HG03442 (cell line): ENCODE data around the gene CADM1.

Source experiments
- ATAC-seq: cut with Tn5 transposase; IDR thresholded peaks from one replicate; pipeline ENCODE4 v1.9.1; 2021; ENCODE audit warnings: mild to moderate bottlenecking, moderate library complexity; ENCODE audit not compliant: unreplicated experiment

Gene CADM1

DNA sequence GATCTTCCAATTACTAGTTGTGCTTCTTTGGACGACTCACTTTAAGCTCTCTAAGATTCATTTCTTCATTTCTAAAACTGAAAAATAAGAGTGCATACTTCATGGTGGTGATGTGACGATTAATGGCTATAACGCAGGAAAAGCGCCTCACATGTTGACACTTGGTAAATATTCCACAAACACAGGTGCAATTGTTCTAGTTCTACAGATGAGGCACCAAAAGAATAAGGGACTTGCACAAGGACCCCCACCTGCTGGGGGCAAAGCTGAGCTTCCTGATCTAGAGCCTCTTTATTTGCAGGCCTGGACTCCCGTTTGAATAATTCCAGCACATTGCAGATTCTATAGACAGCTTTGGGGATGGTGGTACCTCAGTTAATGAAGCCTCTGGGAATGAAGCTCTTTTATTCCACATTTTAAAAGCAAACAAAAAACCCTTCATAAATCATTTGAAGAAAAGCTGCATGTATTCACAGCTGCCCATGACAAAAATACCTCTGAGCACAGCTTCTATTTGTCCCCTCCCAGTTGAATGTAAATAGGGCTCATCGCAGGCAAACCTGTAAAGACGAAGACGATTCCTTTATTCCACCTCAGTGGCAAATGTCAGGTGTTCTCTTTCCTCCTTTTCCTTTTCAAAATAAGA is 14.9 kb upstream of the CADM1 start:
- no peak for ATAC-seq

DNA sequence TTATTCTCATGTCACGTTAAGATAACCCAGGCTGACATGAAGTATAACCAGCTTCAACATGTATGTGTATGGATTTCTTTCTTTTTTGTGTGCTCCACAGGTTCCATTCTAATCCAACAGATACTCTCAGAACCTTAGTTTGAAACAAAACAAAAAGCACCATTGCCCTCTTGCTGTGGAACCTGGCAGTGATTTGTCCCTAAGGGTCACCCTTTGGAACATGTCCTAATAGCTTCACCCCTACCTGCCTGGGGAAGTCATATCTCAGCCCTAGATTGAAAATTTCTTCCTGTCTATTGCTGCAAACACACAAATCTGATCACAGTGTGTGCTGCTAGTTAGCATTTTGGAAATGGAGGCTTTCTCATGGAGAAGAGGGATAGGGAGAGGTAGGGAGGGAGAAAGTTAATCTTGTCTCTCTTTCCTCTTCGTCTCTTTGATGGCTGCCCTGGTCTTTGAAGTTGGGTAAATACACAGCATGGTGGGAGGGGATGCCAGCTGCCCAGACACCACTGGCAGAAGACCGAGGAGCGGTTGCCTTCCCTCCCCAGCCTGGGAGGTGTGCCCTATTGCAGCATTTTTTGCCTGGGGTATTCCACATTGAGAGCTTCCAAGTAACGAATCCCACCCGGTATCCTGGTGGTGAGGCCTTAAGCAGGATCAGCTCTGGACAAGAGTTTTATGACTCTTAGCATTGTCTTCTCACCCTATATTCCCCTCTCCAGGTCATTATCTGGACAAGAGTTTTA is 11.6 kb upstream of the CADM1 start:
- no peak for ATAC-seq

DNA sequence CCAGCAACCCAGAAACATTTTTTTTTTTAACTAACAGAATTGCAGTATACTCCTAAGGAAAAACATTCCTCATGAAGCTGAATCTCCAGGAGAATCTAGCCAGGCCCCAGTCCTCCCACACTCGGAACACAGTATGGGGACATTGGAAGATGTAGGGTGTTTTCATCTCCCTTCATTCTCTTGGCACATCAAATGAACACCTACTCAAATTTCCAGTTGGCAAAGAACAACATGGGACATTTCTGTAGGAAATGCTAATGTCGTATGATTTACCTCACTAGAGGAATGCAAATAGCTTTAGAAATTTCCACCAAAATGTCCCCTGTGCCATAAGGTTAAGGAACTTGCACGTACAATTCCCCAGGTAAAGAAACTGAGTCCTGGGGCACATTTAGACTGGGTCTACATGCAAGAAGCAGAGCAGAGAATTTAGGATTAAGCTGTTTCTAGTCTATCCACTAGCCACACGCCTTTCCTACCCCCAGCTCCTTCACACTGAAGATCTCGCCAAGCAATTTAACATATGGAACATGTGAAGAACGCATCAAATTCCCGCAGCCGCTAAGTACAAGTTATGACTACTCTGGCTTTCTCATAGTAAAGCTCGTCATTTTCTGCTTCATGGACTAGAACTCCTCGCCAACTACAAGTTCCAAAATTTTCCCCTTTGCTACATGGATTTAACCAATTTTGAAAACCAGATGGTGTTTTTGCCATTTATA is 2.9 kb upstream of the CADM1 start:
- no peak for ATAC-seq

DNA sequence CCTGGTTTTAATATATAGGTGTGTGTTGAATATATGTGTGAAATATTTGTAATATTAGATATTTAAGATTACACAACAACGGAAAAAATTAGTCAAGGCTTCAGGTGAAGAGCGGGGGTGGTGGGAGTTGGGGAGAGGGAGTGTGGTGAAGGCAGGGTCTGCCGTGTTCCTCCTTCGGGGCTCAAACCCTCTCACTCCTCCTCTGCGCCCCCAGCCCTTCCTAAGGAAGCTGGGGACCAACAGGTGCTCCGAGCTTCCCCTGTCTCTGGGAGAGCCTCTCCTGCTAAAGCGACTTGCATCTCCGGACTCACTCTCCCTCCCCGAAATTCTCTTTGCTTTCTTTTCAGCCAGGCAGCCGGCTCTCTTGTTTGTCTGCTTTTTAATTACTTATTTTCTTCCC is 960 bp upstream of the CADM1 start:
- ATAC-seq = no peak

DNA sequence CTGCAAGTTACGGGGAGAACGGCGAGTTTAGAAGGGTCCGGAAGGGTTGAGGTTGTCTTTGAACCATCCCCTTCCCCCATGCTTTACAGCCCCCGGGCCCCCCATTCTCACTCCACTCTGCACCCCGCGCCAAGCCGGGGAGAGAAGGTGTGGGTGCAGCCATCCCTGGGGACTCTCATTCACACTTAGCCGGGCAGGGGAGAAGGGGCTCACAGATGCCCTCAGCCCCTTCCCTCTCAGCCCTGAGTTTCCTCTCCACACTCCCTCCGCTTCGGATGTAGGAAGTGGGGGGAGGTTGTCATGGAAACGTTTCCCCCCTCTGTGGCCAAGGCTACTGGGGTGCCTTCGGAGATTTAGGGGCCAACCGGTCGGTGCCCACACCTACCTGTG is 334 bp downstream of the CADM1 start:
- peak; percentile 5 for ATAC-seq

DNA sequence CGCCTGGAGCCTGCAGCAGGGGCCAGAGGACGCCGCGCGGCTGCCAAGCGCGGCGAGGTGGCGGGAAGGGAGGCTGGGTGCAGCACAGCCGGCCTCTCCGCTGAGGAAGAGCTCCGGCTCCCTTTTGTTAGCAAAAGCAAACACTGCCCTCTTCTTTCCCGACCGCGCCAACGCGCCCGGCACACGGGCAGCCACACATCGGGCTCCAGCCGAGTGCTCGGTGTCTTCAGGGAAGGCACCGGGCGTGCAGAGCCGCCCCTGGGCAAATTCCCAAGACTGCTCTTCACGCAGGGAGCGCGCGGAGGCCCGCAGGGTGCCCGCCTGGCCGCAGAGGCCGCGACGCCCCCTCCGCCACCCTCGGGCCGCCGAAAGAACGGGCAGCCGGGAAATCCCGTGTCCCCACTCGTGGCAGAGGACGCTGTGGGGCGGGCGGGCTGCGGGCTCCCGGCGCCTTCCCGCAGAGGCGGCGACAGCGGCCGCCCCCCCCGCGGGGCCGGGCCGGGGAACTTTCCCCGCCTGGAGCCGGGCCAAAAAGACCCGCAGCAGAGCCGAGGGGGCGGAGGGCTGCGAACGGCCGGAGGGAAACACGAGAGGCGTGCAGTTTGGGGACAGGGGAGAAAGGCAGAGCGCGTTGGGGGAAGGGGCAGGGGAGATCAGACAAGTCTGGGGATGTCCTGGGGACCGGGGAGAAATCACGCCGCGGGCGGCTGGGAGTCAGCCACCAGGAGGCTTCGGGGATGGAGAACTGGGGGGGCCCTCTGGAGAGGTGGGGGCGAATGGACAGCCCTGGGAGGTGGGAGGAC is 931 bp downstream of the CADM1 start:
- ATAC-seq = no peak

DNA sequence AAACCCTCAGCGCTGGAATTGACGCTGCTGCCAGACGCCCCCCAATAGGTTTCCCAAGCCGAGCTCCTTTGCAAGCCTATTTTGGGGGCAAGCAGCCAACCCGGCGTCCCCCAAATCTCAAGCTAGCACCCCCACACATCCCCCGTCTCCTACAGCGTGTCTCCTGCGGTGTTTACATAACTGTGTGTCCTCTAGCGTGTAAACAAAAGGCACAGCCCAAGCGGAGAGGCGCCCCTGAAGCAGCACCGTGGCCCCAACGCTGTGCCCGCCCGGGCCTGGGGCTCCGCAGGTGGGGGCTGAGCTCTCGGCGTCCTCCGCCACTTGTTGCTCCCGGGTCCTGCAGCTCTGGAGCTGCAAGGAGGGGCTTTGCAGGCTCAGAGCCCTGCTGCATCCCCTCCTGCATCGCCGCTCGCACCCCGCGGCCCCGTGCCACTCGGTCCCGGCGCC is 1.6 kb downstream of the CADM1 start:
- ATAC-seq = no peak

DNA sequence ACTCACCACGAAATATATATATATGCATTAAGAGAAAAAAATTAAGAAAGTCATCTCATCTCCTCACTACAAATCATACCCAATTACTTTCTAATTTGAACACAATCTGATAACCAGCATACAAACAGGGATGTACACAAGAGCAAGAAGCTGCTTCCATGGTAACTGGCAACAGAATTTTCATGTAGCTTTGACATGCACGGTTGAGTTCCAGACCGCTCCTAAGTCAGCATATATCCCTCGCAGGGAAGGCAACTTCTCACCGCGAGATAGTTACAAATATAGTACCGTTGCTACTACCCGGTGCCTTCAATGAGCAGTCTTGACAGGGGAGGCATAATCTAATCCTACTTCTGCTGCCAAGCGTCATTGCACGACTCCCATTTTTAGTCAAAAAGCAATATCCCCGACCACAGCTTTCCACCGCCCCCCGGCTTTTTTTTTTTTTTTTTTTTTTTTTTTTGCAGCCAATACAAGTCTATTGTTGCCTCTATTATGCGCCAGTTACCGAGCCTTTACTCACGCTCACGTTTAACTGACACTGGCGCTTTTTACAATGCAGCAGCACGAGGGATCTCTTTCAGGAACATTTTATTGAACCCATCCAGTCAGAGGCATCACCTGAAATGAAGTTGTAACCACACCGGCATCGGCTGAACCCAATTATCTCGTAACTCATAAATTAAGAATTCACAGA is 2.2 kb downstream of the CADM1 start:
- no peak for ATAC-seq

DNA sequence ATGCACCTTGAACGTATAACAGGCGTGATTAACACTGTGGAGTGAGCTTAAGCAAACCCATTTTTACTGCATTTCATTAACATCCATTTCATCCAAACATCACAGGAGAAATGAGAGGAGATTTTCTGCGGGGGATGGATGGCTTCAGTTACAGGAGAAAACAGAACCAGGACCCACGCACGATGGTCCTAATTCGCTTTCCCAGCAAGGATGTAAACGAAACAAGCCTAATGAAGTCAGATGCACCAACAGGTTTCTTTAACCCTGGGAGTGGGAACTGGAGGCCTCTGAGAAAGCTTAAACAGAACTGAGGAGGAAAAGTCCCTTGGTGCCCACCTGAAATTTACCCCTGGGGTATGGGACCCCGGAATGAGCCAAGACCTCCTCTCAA is 2.7 kb downstream of the CADM1 start:
- ATAC-seq = no peak

DNA sequence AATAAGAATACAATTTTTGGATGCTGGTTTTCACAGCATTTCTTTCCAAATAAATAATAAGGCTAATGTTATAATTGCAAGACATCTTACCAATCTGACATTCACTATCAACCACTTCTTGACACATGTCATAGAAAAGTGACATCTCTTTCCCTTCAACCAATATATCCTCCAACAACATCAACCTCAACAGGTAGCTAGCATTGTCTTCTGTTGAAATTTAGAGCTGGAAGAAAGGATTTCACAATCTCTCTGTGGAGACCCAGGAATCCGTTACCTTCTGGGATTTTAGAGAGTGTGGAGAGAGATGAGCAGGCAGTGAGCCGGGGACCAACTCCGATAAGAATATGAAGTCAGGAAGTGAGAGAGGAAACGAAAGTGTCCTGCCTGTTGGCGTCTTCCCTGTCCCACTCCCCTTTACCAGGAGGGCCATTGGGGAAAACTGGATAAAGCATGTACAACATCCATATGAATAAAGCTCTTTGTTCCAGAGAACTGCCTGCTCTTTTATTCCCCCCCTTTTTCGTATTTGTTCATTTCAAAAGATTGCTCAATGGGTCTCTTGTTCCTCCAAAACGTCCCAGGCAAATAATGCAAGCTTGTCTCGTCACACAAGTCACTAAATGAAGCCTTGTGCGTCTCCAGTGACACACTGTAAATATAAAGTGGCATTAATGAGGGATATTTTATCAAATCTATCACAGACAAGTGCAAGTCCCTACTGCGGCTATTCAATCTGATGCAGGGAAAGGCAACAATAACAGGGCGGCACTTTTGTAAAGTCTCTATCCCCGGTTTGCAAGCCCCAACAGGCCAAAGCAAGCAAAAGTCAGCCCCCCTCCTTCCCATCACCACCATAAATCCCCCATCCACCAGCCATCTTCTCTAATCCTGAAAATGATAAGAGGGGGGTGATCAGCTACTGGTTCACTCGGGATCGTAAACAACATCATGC is 3.4 kb downstream of the CADM1 start:
- ATAC-seq = no peak

DNA sequence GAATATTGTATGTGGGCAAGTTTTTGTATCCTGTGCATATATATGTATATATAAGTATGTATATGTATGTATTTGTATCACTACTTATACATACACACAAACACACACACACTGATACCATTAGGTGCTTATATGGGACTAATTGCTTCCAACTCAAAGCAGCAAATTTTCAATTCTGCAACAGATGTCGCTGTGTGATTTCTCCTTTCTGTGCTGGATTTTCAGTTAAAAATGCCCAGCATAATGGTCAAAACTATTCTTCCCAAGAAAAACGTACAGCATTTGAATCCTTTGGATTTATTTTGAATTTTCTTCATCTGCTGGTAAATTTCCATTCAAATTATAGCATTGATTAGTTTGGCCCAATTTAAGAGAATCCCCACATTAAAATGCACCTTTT is 4.3 kb downstream of the CADM1 start:
- ATAC-seq = no peak

DNA sequence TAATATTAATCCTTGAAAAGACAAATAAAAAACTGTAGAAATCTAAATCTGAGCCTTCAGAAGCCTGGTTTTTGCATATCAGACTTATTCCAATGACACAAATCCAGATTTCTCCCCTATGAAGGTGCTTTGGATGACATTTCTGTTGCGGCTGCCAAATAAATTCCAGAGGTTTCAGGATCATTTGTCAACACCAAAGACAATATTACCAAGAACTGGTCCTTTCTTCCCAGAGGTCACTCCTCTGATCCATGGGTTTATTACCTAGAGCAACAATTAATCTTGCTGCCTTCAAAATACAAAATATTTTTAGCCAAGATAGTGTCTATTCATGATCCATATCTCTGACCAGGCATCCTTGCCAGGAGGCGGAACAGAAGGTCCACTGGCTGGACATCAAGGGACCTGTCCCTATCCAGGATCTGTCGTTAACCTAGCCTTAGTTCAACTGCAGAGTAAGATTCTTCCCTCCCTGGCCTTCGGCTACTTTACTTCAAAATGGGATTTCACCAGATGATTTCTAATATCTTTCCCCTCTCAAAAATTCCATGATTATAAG is 4.9 kb downstream of the CADM1 start:
- ATAC-seq = no peak

DNA sequence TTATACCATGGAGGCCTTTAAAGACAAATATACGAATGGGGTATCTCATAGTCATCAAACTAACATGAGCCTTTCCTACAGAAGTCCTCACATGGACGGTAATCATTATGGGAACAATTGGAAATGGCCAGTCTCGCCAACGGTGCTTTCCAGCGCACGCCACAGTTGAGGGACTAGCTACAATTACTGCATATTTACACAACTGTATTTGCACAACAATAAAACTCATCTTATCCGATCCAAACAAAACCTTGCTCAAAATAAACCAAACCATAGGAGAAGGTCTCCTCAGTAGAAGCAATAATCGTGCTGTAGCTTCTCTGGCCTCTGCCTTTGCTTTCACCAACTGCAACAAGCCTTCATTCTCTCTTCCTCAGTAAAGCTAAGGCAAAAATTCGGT is 5.9 kb downstream of the CADM1 start:
- ATAC-seq = no peak

DNA sequence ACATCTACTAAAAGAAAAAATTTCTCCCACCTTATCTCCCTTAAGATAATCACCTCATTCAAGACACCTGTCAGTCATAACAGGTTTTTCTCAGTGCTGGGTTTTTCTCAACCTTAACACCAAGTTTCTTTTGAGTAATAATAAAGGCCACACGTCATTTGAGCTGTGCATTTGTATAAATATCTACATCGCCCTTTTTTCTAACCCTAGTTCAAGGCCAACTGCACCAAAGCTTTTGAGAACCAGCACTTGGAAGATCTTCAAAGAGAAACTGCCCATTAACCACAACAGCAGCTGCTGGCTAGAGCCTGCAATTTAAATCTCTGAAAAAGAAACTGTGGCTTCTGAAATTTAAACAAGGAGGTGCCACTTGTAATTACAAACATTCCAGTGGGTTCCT is 6.9 kb downstream of the CADM1 start:
- peak; percentile 48 for ATAC-seq

DNA sequence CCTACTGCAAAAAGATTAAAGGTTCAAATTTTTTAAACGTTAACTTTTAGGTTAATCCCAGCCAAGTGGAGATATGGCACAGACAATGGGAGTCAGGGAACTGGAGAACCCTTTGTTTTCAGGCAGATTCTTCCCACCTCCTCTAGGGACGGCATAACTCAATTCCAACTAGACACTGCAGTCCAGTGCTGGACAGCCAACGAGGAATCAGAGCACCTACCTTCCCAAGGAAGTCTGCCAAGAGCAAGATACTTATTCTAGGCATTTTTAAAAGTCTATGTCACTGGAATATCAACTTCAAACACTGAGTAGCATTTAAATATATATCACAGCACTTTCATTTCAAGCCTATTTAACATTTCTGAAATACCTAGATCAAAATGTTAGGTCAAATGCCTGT is 7.3 kb downstream of the CADM1 start:
- no peak for ATAC-seq

DNA sequence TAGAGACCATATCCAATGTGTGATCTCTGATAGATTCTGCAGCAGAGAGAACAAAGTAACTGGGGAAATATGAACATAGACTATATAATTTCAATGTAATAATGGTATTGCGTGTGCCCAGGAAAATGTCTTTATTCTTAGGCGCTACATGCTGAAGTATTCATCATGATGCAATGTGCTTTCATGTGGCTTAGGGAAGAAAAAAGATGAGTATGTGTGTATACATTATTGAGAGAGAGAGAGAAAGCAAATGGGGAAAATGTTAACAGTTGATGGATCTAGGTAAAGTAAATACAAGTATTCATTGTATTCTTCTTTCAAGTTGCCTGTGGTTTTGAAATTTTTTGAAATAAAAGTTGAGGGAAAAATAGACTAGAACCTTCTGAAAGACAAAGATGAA is 10.3 kb downstream of the CADM1 start:
- ATAC-seq = no peak

DNA sequence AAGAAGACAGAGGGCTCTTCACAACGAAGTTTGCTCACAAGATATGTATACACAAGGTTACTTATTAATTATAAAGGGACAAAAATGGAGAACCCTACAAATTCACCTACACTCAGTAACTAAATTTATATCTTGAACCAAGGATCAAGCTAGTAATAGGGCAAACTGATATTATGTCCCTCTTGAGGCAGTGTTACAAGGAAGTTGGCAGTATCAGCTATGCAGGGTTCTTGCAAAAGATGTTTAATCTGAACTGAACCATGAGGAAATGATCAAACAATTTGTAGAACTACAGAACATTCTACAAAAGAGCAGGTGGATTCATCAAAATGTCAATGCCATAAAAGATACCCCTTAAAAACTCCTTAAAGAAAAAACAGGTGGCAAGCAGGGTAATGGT is 10.7 kb downstream of the CADM1 start:
- ATAC-seq = no peak

DNA sequence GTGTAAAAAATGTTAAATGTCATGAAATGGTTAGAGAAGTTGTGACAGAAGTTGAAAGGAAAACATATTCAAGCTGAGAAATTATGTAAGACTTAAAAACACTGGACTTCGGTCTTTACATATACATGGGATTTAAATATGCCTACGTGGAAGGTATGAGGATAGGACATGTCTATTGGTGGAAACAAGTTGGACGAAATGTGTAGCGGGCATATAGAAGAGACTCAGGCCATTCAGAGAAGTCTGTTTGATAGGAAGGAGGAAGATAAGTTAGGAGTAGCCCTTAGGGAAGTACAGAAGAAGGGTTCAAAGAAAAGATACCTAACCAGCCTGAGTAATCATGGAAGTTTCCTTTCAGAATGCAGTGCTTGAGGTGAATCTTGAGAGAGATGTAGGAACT is 14.7 kb downstream of the CADM1 start:
- ATAC-seq = no peak

DNA sequence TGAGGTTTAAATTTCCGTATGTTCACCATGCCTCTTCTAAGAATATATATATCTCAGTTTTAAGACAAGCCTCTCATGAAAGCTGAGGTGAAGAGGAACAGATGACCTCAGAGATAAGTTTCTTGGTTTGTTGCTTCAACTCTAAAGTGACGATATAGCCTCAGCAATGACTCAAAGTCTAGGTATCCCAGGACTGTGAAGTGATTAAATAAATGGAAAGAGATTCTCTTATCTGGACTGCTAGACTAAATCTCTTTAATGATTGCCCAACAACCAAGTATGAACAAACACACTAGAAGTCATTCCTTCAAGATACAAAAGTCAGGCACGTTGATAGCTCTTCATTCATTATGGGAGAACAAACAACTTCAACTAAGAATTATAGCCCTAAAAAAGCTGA is 15.3 kb downstream of the CADM1 start:
- ATAC-seq = no peak
